Neural crest cell (in vitro differentiated cells): ENCODE measurements around the gene COL7A1. TPM values are rescaled to one million over a fixed set of nuclear protein-coding genes. Genes with fewer than 3 reads are reported as not detected.

Source experiments
- DNase-seq: peaks from one replicate; pipeline ENCODE4 v3.0.0; 2021; ENCODE audit warnings: low read depth, mixed read lengths, low spot score
- H3K27ac Mint-ChIP-seq: one replicate; pipeline ENCODE4 v1.8.0; 2021; ENCODE audit warnings: mild to moderate bottlenecking, mixed read lengths; ENCODE audit not compliant: unreplicated experiment
- H3K27me3 Mint-ChIP-seq: 2 replicates; pipeline ENCODE4 v1.8.0; 2021; ENCODE audit warnings: low read depth, mild to moderate bottlenecking, mixed read lengths
- H3K36me3 Mint-ChIP-seq: 2 replicates; pipeline ENCODE4 v1.8.0; 2021; ENCODE audit warnings: low read depth, mild to moderate bottlenecking, mixed read lengths
- H3K4me1 Mint-ChIP-seq: 2 replicates; pipeline ENCODE4 v1.8.0; 2021; ENCODE audit warnings: mixed read lengths
- H3K4me3 Mint-ChIP-seq: one replicate; pipeline ENCODE4 v1.8.0; 2021; ENCODE audit warnings: mild to moderate bottlenecking, mixed read lengths
- H3K9me3 Mint-ChIP-seq: 2 replicates; pipeline ENCODE4 v1.8.0; 2021; ENCODE audit warnings: mixed read lengths
- total RNA-seq: library from RNA; stranded (reverse); gene quantifications from 2 replicates; pipeline ENCODE4 v1.2.1, GENCODE V29; 2021
- TF ChIP-seq, protein P1 (sequence below): fragments of 200-600 bp; sonication (generic); conservative IDR thresholded peaks from 2 replicates; pipeline ENCODE4 v1.5.0; 2021; ENCODE audit warnings: antibody characterized with exemption, mild to moderate bottlenecking

The COL7A1 gene
- total RNA-seq, 1 donor from 2014 or later, result 28.7 TPM

DNA sequence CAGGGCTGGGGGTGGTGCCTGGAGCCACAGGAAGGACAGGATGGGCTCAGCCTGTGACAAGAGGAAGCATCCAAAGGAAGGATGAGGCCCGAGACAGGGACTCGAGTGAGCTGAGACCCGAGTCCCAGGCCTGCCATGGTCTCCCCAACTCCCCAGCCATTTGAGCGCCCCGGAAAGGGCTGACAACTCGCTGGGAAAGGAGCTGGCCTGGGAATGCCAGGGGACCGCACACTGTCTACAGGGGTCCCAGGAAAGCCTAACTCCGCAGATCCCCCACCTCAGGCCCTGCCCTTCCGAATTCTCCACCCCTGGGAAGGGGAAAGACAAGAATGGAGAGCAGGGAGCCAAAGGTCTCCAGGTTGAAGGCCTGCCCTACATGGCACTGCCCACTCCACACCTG, 70.2 kb downstream of the COL7A1 start:
- H3K9me3 Mint-ChIP-seq, result no peaks in the 10 kb centered on the region
- H3K36me3 Mint-ChIP-seq, result peaks cover 5% of the 10 kb centered on the region
- DNase-seq, result no peak
- H3K27me3 Mint-ChIP-seq, result no peaks in the 10 kb centered on the region
- no peaks in the 10 kb centered on the region for H3K4me1 Mint-ChIP-seq
- TF ChIP-seq, protein P1, sequence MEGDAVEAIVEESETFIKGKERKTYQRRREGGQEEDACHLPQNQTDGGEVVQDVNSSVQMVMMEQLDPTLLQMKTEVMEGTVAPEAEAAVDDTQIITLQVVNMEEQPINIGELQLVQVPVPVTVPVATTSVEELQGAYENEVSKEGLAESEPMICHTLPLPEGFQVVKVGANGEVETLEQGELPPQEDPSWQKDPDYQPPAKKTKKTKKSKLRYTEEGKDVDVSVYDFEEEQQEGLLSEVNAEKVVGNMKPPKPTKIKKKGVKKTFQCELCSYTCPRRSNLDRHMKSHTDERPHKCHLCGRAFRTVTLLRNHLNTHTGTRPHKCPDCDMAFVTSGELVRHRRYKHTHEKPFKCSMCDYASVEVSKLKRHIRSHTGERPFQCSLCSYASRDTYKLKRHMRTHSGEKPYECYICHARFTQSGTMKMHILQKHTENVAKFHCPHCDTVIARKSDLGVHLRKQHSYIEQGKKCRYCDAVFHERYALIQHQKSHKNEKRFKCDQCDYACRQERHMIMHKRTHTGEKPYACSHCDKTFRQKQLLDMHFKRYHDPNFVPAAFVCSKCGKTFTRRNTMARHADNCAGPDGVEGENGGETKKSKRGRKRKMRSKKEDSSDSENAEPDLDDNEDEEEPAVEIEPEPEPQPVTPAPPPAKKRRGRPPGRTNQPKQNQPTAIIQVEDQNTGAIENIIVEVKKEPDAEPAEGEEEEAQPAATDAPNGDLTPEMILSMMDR, result no peak
- no peak overlapping the region for H3K27ac Mint-ChIP-seq
- H3K4me3 Mint-ChIP-seq, result no peak overlapping the region

DNA sequence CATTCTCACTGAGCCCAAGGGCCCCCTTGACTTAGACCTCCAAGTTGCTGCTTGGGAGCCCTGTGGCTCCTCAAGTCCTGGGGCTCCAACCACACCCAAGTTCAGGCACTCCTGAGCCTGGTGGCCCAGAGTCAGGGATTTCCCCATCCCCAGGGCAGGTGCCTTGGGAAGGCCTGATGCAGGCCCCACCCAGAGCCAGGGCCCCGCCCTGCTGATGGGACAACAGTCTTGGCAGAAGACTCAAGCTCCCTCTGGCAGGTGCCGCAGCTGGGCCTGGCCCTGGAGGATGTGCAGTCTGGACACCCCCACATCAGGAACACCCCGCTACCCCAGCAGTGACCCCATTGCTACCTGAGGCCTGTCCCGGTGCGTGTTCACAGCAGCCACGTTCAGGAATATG, 73.5 kb downstream of the COL7A1 start:
- H3K4me1 Mint-ChIP-seq, result no peaks in the 10 kb centered on the region
- H3K9me3 Mint-ChIP-seq, result no peaks in the 10 kb centered on the region
- no peak overlapping the region for H3K4me3 Mint-ChIP-seq
- no peaks in the 10 kb centered on the region for H3K27me3 Mint-ChIP-seq
- TF ChIP-seq, protein P1, result no peak
- H3K36me3 Mint-ChIP-seq, result peaks cover 2% of the 10 kb centered on the region
- no peak overlapping the region for H3K27ac Mint-ChIP-seq
- DNase-seq, result no peak

DNA sequence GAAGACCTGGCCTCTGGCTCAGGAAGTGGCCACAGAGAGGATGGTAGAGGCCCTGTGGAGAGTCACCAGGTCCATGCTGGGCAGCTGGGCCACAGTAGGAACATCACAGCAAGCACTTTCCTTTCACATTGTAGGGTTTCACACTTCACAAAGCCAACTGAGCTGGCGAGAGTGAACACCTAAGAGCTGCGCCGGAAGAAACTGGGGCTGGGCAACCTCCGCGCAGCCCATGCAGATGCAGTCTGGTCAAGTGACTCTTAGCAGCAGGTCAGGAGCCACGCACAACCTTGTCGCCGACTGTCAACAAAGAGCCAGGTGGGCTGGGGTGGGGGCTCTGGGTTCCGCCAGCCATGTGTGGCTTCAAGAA, 75.9 kb downstream of the COL7A1 start:
- H3K4me1 Mint-ChIP-seq, result no peaks in the 10 kb centered on the region
- H3K9me3 Mint-ChIP-seq, result no peaks in the 10 kb centered on the region
- H3K27me3 Mint-ChIP-seq, result no peaks in the 10 kb centered on the region
- no peak overlapping the region for H3K4me3 Mint-ChIP-seq
- no peaks in the 10 kb centered on the region for H3K36me3 Mint-ChIP-seq
- H3K27ac Mint-ChIP-seq, result no peak overlapping the region
- no peak for DNase-seq
- TF ChIP-seq, protein P1, result no peak

DNA sequence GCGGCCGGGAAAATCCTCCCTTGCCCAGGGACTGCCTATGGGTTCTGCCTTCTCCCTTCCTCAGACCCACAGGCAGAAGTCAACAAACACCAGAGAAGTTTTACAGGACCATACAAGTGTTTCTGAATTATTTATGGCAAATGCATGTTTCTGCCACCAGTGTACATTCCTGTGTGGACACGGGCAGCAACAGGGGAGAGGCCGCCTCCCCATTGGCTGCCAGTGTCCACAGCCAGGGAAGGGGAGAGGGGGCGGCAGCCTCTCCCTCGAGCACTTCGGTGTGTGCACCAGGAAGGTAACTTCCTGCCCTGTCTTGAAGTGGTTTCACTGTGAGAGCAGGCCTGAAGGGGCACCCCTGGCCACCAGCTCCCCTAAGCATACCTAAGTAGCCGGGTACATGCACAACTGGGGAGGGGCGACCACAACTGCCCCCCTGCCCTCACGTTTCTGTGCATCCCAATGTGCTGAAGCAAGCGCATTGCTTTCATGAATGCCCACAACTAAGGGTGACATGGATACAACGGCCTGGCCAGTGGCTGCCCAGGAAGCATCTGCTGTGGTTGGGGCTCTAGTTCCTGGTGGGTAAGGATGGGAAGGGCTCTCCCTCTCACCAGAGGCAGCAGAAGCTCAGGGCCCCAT, 76.4 kb downstream of the COL7A1 start:
- TF ChIP-seq, protein P1, result no peak
- H3K27ac Mint-ChIP-seq, result no peak overlapping the region
- H3K4me3 Mint-ChIP-seq, result no peak overlapping the region
- no peak for DNase-seq
- no peaks in the 10 kb centered on the region for H3K27me3 Mint-ChIP-seq
- no peaks in the 10 kb centered on the region for H3K36me3 Mint-ChIP-seq
- no peaks in the 10 kb centered on the region for H3K9me3 Mint-ChIP-seq
- H3K4me1 Mint-ChIP-seq, result no peaks in the 10 kb centered on the region

DNA sequence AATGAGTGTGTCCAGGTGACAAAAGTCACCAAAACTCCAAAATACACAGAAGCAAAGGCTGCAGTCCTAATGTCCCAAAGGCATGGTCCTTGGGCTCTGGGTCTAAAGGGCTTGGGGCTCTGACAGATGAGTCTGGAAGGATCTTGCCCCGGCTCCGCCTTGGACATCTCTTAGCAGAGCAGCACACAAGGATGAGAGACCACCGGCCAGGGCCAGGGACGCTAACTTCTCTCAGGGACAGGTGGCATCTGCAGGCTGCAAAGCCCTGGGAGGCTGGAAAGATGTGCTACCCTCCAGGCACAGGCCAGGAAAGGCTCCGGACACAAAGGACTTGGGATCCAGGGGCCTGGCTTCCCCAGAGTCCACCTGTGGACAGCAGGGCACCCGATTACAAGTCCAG, 77.1 kb downstream of the COL7A1 start:
- Mint-ChIP-seq H3K9me3 (no peaks in the 10 kb centered on the region), H3K27me3 (no peaks in the 10 kb centered on the region), H3K4me1 (no peaks in the 10 kb centered on the region), H3K36me3 (no peaks in the 10 kb centered on the region), H3K27ac (peak overlapping the region; percentile 50), H3K4me3 (no peak overlapping the region)
- no peak for DNase-seq
- TF ChIP-seq, protein P1, result no peak
